Neural cell (in vitro differentiated cells): ENCODE results near the gene FZD8. TPM values are rescaled to one million over a fixed set of nuclear protein-coding genes. Genes with fewer than 3 reads are reported as not detected.

ENCODE experiments used
- H2AFZ ChIP-seq: fragments of 200-600, 300-800 bp; sonication (generic), shearing (Covaris generic); 2 replicates; pipeline ENCODE4 v1.6.0; 2014; ENCODE audit warnings: low read depth, mild to moderate bottlenecking, antibody characterized with exemption, low read length, moderate library complexity
- H3F3A ChIP-seq: fragments of 200-600 bp; shearing (Covaris generic); 2 replicates; pipeline ENCODE4 v1.6.1; 2016; ENCODE audit warnings: mild to moderate bottlenecking, moderate library complexity, mixed read lengths, antibody characterized with exemption, low read length; ENCODE audit not compliant: insufficient read depth, poor library complexity, severe bottlenecking
- H3K27ac ChIP-seq: fragments of 200-600, 300-800 bp; sonication (generic), shearing (Covaris generic); 2 replicates; pipeline ENCODE4 v1.5.1; 2014; ENCODE audit warnings: mild to moderate bottlenecking, low read length, moderate library complexity
- H3K27me3 ChIP-seq: fragments of 300-800, 200-600 bp; sonication (generic), shearing (Covaris generic); 2 replicates; pipeline ENCODE4 v1.6.0; 2014; ENCODE audit warnings: mild to moderate bottlenecking, low read depth, low read length, moderate library complexity; ENCODE audit not compliant: insufficient read depth
- H3K36me3 ChIP-seq: fragments of 300-800, 200-600 bp; sonication (generic), shearing (Covaris generic); 2 replicates; pipeline ENCODE4 v1.5.1; 2014; ENCODE audit warnings: mild to moderate bottlenecking, antibody characterized with exemption, low read length, moderate library complexity; ENCODE audit not compliant: insufficient read depth
- H3K4me2 ChIP-seq: fragments of 300-800, 200-600 bp; sonication (generic), shearing (Covaris generic); 2 replicates; pipeline ENCODE4 v1.6.0; 2014; ENCODE audit warnings: mild to moderate bottlenecking, low read length
- H3K4me3 ChIP-seq: fragments of 300-800, 200-600 bp; sonication (generic), shearing (Covaris generic); 2 replicates; pipeline ENCODE4 v1.5.1; 2014; ENCODE audit warnings: mild to moderate bottlenecking, low read length, moderate library complexity
- H3K79me2 ChIP-seq: fragments of 200-600 bp; shearing (Covaris generic); replicated peaks from 2 replicates; pipeline ENCODE4 v1.6.0; 2014; ENCODE audit warnings: mild to moderate bottlenecking, low read length, moderate library complexity; ENCODE audit not compliant: insufficient read depth
- H3K9ac ChIP-seq: fragments of 300-800, 200-600 bp; sonication (generic), shearing (Covaris generic); 2 replicates; pipeline ENCODE4 v1.6.1; 2016; ENCODE audit warnings: mild to moderate bottlenecking, low read length, mixed read lengths
- H3K9me2 ChIP-seq: fragments of 200-600 bp; shearing (Covaris generic); 2 replicates; pipeline ENCODE4 v1.6.1; 2016; ENCODE audit warnings: mild to moderate bottlenecking, low read length, mixed read lengths; ENCODE audit not compliant: insufficient read depth
- H3K9me3 ChIP-seq: fragments of 200-600, 300-800 bp; sonication (generic), shearing (Covaris generic); 2 replicates; pipeline ENCODE4 v1.6.1; 2016; ENCODE audit warnings: mild to moderate bottlenecking, mixed run types, low read length, moderate library complexity, mixed read lengths
- H4K20me1 ChIP-seq: fragments of 200-600 bp; shearing (Covaris generic); 2 replicates; pipeline ENCODE4 v1.6.1; 2016; ENCODE audit warnings: mild to moderate bottlenecking, mixed run types; ENCODE audit not compliant: insufficient read depth
- CTCF ChIP-seq: fragments of 450-650 bp; IDR thresholded peaks from 2 replicates; pipeline ENCODE4 v1.5.1; 2014; ENCODE audit warnings: antibody characterized with exemption, mild to moderate bottlenecking, moderate library complexity; ENCODE audit not compliant: poor library complexity, severe bottlenecking
- EP300 ChIP-seq: fragments of 450-650 bp; conservative IDR thresholded peaks from 2 replicates; pipeline ENCODE4 v1.6.1; 2014; ENCODE audit warnings: antibody characterized with exemption, mild to moderate bottlenecking, moderate library complexity; ENCODE audit not compliant: poor library complexity, severe bottlenecking
- EZH2 ChIP-seq: fragments of 200-600, 300-800 bp; shearing (Covaris generic), sonication (generic); IDR thresholded peaks from 2 replicates; pipeline ENCODE4 v1.6.1; 2014; ENCODE audit warnings: antibody characterized with exemption, low read length, borderline replicate concordance, mild to moderate bottlenecking; ENCODE audit not compliant: insufficient read depth, poor library complexity, severe bottlenecking
- MXI1 ChIP-seq: fragments of 450-650 bp; conservative IDR thresholded peaks from 2 replicates; pipeline ENCODE4 v1.6.1; 2014; ENCODE audit warnings: antibody characterized with exemption, mild to moderate bottlenecking; ENCODE audit not compliant: poor library complexity, severe bottlenecking
- POLR2AphosphoS5 ChIP-seq: IDR thresholded peaks from 2 replicates; pipeline ENCODE4 v1.6.1; 2012
- RAD21 ChIP-seq: fragments of 450-650 bp; conservative IDR thresholded peaks from 2 replicates; pipeline ENCODE4 v1.6.1; 2014; ENCODE audit warnings: antibody characterized with exemption, mild to moderate bottlenecking, moderate library complexity
- REST ChIP-seq: IDR thresholded peaks from 2 replicates; pipeline ENCODE4 v1.6.1; 2012; ENCODE audit warnings: borderline replicate concordance
- SMC3 ChIP-seq: fragments of 450-650 bp; conservative IDR thresholded peaks from 2 replicates; pipeline ENCODE4 v1.6.1; 2014; ENCODE audit warnings: antibody characterized with exemption, mild to moderate bottlenecking, moderate library complexity; ENCODE audit not compliant: poor library complexity
- TAF1 ChIP-seq: IDR thresholded peaks from 2 replicates; pipeline ENCODE4 v1.6.1; 2012; ENCODE audit warnings: low read depth
- polyA plus RNA-seq: library from polyadenylated mRNA; depleted of rRNA; stranded (reverse); fragments of >200 nt; gene quantifications from 2 replicates; pipeline ENCODE4 v1.2.3, GENCODE V29; 2014

FZD8 gene
- polyA plus RNA-seq, 1 donor from 2014 or later = 1.6 TPM

- H2AFZ ChIP-seq = no peak overlapping the region
- H4K20me1 ChIP-seq = no peaks in the 10 kb centered on the region
- no peak overlapping the region for H3K4me3 ChIP-seq
- H3K9ac ChIP-seq = no peak overlapping the region
- H3K9me2 ChIP-seq = no peaks in the 10 kb centered on the region
- no peaks in the 10 kb centered on the region for H3K79me2 ChIP-seq
- H3F3A ChIP-seq = no peaks in the 10 kb centered on the region
- no peak overlapping the region for H3K27ac ChIP-seq
- H3K36me3 ChIP-seq = no peaks in the 10 kb centered on the region
- no peaks in the 10 kb centered on the region for H3K27me3 ChIP-seq
- H3K9me3 ChIP-seq = no peaks in the 10 kb centered on the region
- H3K4me2 ChIP-seq = no peak overlapping the region
- TF ChIP-seq REST (no peak), CTCF (no peak), RAD21 (no peak), POLR2AphosphoS5 (no peak), SMC3 (no peak), TAF1 (no peak), EZH2 (no peak)
These were observed 32.7 kb upstream of the FZD8 start for GRCh38 chr10:35674843-35675242.

GRCh38 chr10:35668865-35669650 lies 27.0 kb upstream of the FZD8 start:
- Histone ChIP-seq H3K4me2 (no peak overlapping the region), H3K27me3 (no peaks in the 10 kb centered on the region), H2AFZ (no peak overlapping the region), H3K9me3 (no peaks in the 10 kb centered on the region), H3K9me2 (no peaks in the 10 kb centered on the region), H3K4me3 (no peak overlapping the region), H3K79me2 (no peaks in the 10 kb centered on the region), H4K20me1 (no peaks in the 10 kb centered on the region), H3K36me3 (no peaks in the 10 kb centered on the region), H3K9ac (no peak overlapping the region), H3K27ac (no peak overlapping the region), H3F3A (peaks cover 3% of the 10 kb centered on the region)
- TF ChIP-seq POLR2AphosphoS5 (no peak), RAD21 (no peak), REST (no peak), MXI1 (no peak), CTCF (no peak), EZH2 (no peak), TAF1 (no peak), SMC3 (no peak), EP300 (no peak)
